Measurements from ENCODE around the gene RNLS. TPM values are rescaled to one million over a fixed set of nuclear protein-coding genes. Genes with fewer than 3 reads are reported as not detected.

RNLS gene
- total and polyA plus RNA-seq, 2 donors from 2014 or later = 19.5 to 21.1 TPM

- no peak for FAIRE-seq
- intact Hi-C loops (cut with DNase I) = no loop called here
- Histone ChIP-seq H3K9ac (ENCODE audit: low read length in 3 of 3) (no peak overlapping the region), H3K4me3 (ENCODE audit: low read length in 3 of 3) (no peak overlapping the region), H3K9me3 (ENCODE audit: control insufficient read depth in 2 of 3, insufficient read depth in 1 of 3, low read length in 3 of 3) (peaks cover 0 to 3% (median 0%) of the 10 kb centered on the region in 3 donors), H3K27me3 (ENCODE audit: control insufficient read depth, insufficient read depth, low read length) (no peaks in the 10 kb centered on the region), H3K27ac (ENCODE audit: low read depth in 2 of 2, low read length in 2 of 2) (no peak overlapping the region), H3K36me3 (ENCODE audit: control insufficient read depth in 2 of 3, insufficient read depth in 3 of 3, low read length in 3 of 3) (no peaks in the 10 kb centered on the region), H3K4me1 (ENCODE audit: control insufficient read depth in 2 of 3, insufficient read depth in 2 of 3, low read depth in 1 of 3, low read length in 3 of 3) (no peaks in the 10 kb centered on the region)
- DNase-seq = no peak
- TF ChIP-seq, protein P1, sequence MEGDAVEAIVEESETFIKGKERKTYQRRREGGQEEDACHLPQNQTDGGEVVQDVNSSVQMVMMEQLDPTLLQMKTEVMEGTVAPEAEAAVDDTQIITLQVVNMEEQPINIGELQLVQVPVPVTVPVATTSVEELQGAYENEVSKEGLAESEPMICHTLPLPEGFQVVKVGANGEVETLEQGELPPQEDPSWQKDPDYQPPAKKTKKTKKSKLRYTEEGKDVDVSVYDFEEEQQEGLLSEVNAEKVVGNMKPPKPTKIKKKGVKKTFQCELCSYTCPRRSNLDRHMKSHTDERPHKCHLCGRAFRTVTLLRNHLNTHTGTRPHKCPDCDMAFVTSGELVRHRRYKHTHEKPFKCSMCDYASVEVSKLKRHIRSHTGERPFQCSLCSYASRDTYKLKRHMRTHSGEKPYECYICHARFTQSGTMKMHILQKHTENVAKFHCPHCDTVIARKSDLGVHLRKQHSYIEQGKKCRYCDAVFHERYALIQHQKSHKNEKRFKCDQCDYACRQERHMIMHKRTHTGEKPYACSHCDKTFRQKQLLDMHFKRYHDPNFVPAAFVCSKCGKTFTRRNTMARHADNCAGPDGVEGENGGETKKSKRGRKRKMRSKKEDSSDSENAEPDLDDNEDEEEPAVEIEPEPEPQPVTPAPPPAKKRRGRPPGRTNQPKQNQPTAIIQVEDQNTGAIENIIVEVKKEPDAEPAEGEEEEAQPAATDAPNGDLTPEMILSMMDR (IDR thresholded peaks at IDR 0.05; ENCODE audit: borderline replicate concordance, extremely low read depth, insufficient read depth) = no peak
These were observed 350.1 kb downstream of the RNLS start for GRCh38 chr10:88232983-88233543.

DNA sequence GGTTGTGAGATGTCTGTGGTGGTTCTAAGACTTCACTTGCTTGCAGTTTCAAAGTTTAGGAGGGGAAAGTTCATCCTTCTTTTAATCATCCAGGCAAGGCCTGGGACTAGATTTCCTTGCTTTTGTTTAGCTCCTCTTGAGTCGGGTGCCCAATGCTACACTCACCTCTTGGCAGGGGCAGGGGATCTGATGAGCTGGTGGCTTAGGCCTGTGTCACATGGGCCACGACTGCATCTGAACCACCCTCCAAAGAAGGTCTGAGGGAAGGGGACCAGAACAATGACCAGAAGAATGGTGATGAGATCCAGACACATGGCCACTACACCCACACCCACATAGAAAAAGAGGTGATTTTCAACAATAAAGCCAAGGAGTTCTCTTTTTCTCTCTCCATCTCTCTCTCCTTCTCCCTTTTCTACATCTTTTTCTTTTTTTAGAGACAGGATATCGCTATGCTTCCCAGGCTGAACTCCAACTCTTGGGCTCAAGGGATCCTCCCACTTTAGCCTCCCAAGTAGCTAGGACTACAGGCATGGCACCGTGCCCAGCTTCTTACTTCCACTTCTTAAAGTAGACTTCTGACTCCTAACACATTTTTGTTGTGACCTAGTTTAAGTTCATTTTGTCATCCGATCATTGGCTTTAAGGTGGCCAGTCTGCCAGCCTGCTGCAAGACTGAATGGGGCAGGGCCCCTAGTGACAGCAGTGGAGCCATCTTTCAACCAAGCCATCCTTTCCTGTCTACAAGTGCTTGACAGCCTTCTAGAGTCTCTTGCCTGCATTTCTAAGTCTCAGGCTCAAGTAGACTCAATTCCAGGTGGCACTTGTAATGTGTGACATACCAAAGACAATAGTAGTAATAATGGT lies 350.9 kb downstream of the RNLS start:
- TF ChIP-seq, protein P1 (IDR thresholded peaks at IDR 0.05; ENCODE audit: borderline replicate concordance, extremely low read depth, insufficient read depth) = no peak
- FAIRE-seq (no peak), DNase-seq (peak in 1 of 5 donors; percentile 85)
- Histone ChIP-seq H3K36me3 (ENCODE audit: control insufficient read depth in 2 of 3, insufficient read depth in 3 of 3, low read length in 3 of 3) (no peaks in the 10 kb centered on the region), H3K9me3 (ENCODE audit: control insufficient read depth in 2 of 3, insufficient read depth in 1 of 3, low read length in 3 of 3) (peaks cover 0 to 3% (median 0%) of the 10 kb centered on the region in 3 donors), H3K4me1 (ENCODE audit: control insufficient read depth in 2 of 3, insufficient read depth in 2 of 3, low read depth in 1 of 3, low read length in 3 of 3) (peaks cover 0 to 2% (median 0%) of the 10 kb centered on the region in 3 donors), H3K9ac (ENCODE audit: low read length in 3 of 3) (no peak overlapping the region), H3K27ac (ENCODE audit: low read depth in 2 of 2, low read length in 2 of 2) (no peak overlapping the region), H3K27me3 (ENCODE audit: control insufficient read depth, insufficient read depth, low read length) (no peaks in the 10 kb centered on the region), H3K4me3 (ENCODE audit: low read length in 3 of 3) (no peak overlapping the region)
- intact Hi-C loops (cut with DNase I) = no loop called here

DNA sequence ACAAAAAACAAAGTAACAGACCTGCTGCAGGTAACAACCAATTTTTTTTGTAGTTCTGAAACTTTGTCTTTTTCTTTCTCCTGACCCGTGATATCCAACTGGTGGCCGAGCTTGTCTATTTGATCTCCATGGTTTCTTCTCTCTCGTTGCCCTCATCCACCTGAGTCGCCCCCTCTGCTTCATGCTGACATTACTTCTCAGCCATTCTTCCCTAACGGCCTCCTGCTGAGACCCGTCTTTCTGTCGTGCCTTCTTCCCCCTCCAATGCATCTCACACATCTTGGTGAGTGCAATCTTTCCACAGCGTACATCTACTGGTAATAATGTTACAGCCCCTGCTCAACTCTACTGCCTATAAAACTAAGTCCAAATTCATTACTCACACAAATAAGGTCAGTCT lies 352.9 kb downstream of the RNLS start:
- FAIRE-seq (no peak), DNase-seq (no peak)
- Histone ChIP-seq H3K9ac (ENCODE audit: low read length in 3 of 3) (no peak overlapping the region), H3K9me3 (ENCODE audit: control insufficient read depth in 2 of 3, insufficient read depth in 1 of 3, low read length in 3 of 3) (peaks cover 0 to 3% (median 0%) of the 10 kb centered on the region in 3 donors), H3K27ac (ENCODE audit: low read depth in 2 of 2, low read length in 2 of 2) (no peak overlapping the region), H3K36me3 (ENCODE audit: control insufficient read depth in 2 of 3, insufficient read depth in 3 of 3, low read length in 3 of 3) (no peaks in the 10 kb centered on the region), H3K4me1 (ENCODE audit: control insufficient read depth in 2 of 3, insufficient read depth in 2 of 3, low read depth in 1 of 3, low read length in 3 of 3) (peaks cover 0 to 3% (median 0%) of the 10 kb centered on the region in 3 donors), H3K27me3 (ENCODE audit: control insufficient read depth, insufficient read depth, low read length) (no peaks in the 10 kb centered on the region), H3K4me3 (ENCODE audit: low read length in 3 of 3) (no peak overlapping the region)
- TF ChIP-seq, protein P1 (IDR thresholded peaks at IDR 0.05; ENCODE audit: borderline replicate concordance, extremely low read depth, insufficient read depth) = no peak
- intact Hi-C loops (cut with DNase I) = no loop called here
